ENCODE data around the gene RTN3. TPM values are rescaled to one million over a fixed set of nuclear protein-coding genes. Genes with fewer than 3 reads are reported as not detected.

The RTN3 gene
- total RNA-seq, 1 experiment from 2014 or later: 173 TPM

DNA sequence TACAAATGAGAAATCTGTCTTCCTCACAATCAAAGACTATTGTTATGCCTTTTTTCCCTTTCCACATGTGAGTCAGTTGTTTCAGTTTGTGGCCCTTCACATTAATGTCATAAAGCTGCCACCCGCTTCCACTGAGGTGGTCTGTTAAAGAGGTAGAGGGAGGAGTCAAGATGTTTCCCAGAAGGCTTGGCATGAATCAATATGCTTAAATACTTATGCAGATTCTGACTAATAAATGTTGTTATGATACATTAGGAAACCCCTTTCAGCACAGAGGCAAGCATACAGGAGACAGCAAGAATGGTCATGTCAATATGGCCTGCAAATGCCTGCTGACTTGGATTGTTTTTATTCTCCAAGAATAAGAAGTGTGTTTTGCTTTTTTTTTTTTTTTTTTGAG, 6.5 kb downstream of the RTN3 start:
- H4K20me1 ChIP-seq (ENCODE audit: control insufficient read depth, insufficient read depth, insufficient read length): no peaks in the 10 kb centered on the region
- H3K27ac Mint-ChIP-seq: no peak overlapping the region
- no peaks in the 10 kb centered on the region for H3K9me3 Mint-ChIP-seq

More for the DNA sequence above, 6.5 kb downstream of the RTN3 start:
- Histone ChIP-seq H3K18ac (ENCODE audit: insufficient read length, low read depth, low read length) (no peak overlapping the region), H3K4me2 (ENCODE audit: insufficient read depth, insufficient read length, low read length) (no peak overlapping the region), H4K5ac (ENCODE audit: insufficient read length, low read depth, low read length) (no peak overlapping the region), H3K23ac (ENCODE audit: insufficient read length, low read depth, low read length) (no peak overlapping the region), H2BK15ac (ENCODE audit: low read depth, low read length) (no peak overlapping the region), H2BK120ac (ENCODE audit: low read depth, low read length, poor library complexity, severe bottlenecking) (no peak overlapping the region), H3K27ac (ENCODE audit: insufficient read length, low read depth, low read length) (no peak overlapping the region), H3T11ph (ENCODE audit: low read length) (no peak overlapping the region), H2AK5ac (ENCODE audit: insufficient read length, low read length) (no peak overlapping the region), H3K27me3 (ENCODE audit: insufficient read depth, low read length) (no peaks in the 10 kb centered on the region), H3K9me3 (ENCODE audit: control insufficient read depth, low read depth, low read length) (no peaks in the 10 kb centered on the region), H4K8ac (replicated peaks; ENCODE audit: insufficient read length, low read depth, low read length) (no peak overlapping the region), H3K23me2 (ENCODE audit: insufficient read length, low read depth, low read length, poor library complexity, severe bottlenecking) (peaks cover 3% of the 10 kb centered on the region), H3K14ac (ENCODE audit: insufficient read depth, low read length) (no peak overlapping the region), H2BK12ac (ENCODE audit: insufficient read length, low read depth, low read length) (no peak overlapping the region), H2BK20ac (ENCODE audit: low read depth, low read length, poor library complexity, severe bottlenecking) (no peak overlapping the region), H3K56ac (ENCODE audit: insufficient read length, low read depth, low read length) (no peak overlapping the region), H3K4me1 (ENCODE audit: insufficient read depth, low read length) (no peaks in the 10 kb centered on the region; the same call in 1 of the 2 replicates), H3K79me2 (ENCODE audit: insufficient read depth, low read length) (peaks cover 48% of the 10 kb centered on the region; the same call in 1 of the 2 replicates), H4K91ac (ENCODE audit: insufficient read length, low read depth, low read length) (no peak overlapping the region), H3K9ac (ENCODE audit: extremely low read depth, insufficient read length, low read length) (no peak overlapping the region), H3K4ac (ENCODE audit: low read depth, low read length) (no peak overlapping the region), H3K79me1 (ENCODE audit: insufficient read depth, low read depth, low read length, poor library complexity, severe bottlenecking) (peaks cover 8% of the 10 kb centered on the region), H2BK5ac (ENCODE audit: insufficient read length, low read length) (no peak overlapping the region), H2AFZ (ENCODE audit: low read length) (no peak overlapping the region)
- WGBS (ENCODE audit: extremely low coverage, insufficient read length, low lambda C conversion rate): no CpG with 5 or more reads among the region's 1 CpG
- TF ChIP-seq, protein P1, sequence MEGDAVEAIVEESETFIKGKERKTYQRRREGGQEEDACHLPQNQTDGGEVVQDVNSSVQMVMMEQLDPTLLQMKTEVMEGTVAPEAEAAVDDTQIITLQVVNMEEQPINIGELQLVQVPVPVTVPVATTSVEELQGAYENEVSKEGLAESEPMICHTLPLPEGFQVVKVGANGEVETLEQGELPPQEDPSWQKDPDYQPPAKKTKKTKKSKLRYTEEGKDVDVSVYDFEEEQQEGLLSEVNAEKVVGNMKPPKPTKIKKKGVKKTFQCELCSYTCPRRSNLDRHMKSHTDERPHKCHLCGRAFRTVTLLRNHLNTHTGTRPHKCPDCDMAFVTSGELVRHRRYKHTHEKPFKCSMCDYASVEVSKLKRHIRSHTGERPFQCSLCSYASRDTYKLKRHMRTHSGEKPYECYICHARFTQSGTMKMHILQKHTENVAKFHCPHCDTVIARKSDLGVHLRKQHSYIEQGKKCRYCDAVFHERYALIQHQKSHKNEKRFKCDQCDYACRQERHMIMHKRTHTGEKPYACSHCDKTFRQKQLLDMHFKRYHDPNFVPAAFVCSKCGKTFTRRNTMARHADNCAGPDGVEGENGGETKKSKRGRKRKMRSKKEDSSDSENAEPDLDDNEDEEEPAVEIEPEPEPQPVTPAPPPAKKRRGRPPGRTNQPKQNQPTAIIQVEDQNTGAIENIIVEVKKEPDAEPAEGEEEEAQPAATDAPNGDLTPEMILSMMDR (conservative IDR thresholded peaks at IDR 0.05): no peak
- H3K27me3 Mint-ChIP-seq (ENCODE audit: low read depth): no peaks in the 10 kb centered on the region
- no peak for DNase-seq
- peaks cover 0 to 10% (median 0%) of the 10 kb centered on the region in 3 experiments; a peak in 4 of 7 replicates for H3K36me3 Mint-ChIP-seq (ENCODE audit: insufficient read depth in 1 of 3, low read depth in 3 of 3)
- peaks cover 37 to 49% of the 10 kb centered on the region in 2 experiments for H3K4me1 Mint-ChIP-seq
- H3K4me3 Mint-ChIP-seq: no peak overlapping the region
